Kidney (tissue), 14 donors: ENCODE measurements around the gene PXYLP1. TPM values are rescaled to one million over a fixed set of nuclear protein-coding genes. Genes with fewer than 3 reads are reported as not detected.
A peak's percentile ranks its signal among the peaks of the same experiment; 100 is the strongest.

Experiments used
- DNase-seq, 5 donors: peaks; one replicate each; pipeline ENCODE4 v3.0.0-alpha.2; 2013 to 2020
- FAIRE-seq: peaks from 2 replicates; lab custom pipeline; 2012; peaks lifted over from hg19 to GRCh38; lab: Jason Lieb, UNC
- H3K27ac ChIP-seq, 2 donors: one replicate each; pipeline ENCODE4 v1.7.0; 2013; ENCODE audit warnings: low read depth in 2 of 2, low read length in 2 of 2, inconsistent platforms in 1 of 2
- H3K27me3 ChIP-seq: one replicate; pipeline ENCODE4 v1.7.1; 2013; ENCODE audit warnings: low read length, inconsistent platforms; ENCODE audit not compliant: control insufficient read depth, insufficient read depth
- H3K36me3 ChIP-seq, 3 donors: one replicate each; pipeline versions ENCODE4 v1.7.0 to v1.7.1; 2013; ENCODE audit warnings: low read length in 3 of 3, control low read depth in 1 of 3, inconsistent platforms in 1 of 3; ENCODE audit not compliant: insufficient read depth in 3 of 3, control insufficient read depth in 2 of 3
- H3K4me1 ChIP-seq, 3 donors: one replicate each; pipeline versions ENCODE4 v1.7.0 to v1.7.1; 2013; ENCODE audit warnings: low read length in 3 of 3, inconsistent platforms in 1 of 3, low read depth in 1 of 3; ENCODE audit not compliant: control insufficient read depth in 2 of 3, insufficient read depth in 2 of 3
- H3K4me3 ChIP-seq, 3 donors: one replicate each; pipeline versions ENCODE4 v1.7.0 to v1.8.1; 2013; ENCODE audit warnings: low read length in 3 of 3, control low read depth in 1 of 3, inconsistent platforms in 1 of 3
- H3K9ac ChIP-seq, 3 donors: one replicate each; pipeline versions ENCODE4 v1.7.0 to v1.7.1; 2013; ENCODE audit warnings: low read length in 3 of 3, control low read depth in 1 of 3, inconsistent platforms in 1 of 3
- H3K9me3 ChIP-seq, 3 donors: one replicate each; pipeline versions ENCODE4 v1.7.0 to v1.7.1; 2013; ENCODE audit warnings: low read length in 3 of 3, control low read depth in 1 of 3, inconsistent platforms in 1 of 3; ENCODE audit not compliant: control insufficient read depth in 2 of 3, insufficient read depth in 1 of 3
- CTCF ChIP-seq: IDR thresholded peaks from 3 replicates; pipeline ENCODE4 v1.5.1; 2012; ENCODE audit warnings: mild to moderate bottlenecking, moderate library complexity, borderline replicate concordance; ENCODE audit not compliant: insufficient read depth; ENCODE audit errors: extremely low read depth
- intact Hi-C: fragments of 100-400 bp; cut with DNase I; formaldehyde crosslinking; loops from one replicate; pipeline ENCODE4 v1.11.1; 2022
- polyA plus RNA-seq: library from polyadenylated mRNA; stranded (reverse); fragments of 350-450 nt; fragmentation: Illumina TruSeq; extraction: RNeasy Lipid Tissue Mini Kit (QIAGEN cat#74804); gene quantifications from one replicate; pipeline ENCODE4 v1.2.3, GENCODE V29; 2014; ENCODE audit warnings: low read depth, low replicate concordance; ENCODE audit not compliant: insufficient read depth
- total RNA-seq: library from RNA; stranded (reverse); fragmentation: NEBNext Ultra II Directional; extraction: Animal tissue kit (Norgen Biotek cat#: 25700); gene quantifications from one replicate; pipeline ENCODE4 v1.2.1, GENCODE V29; 2021
- donor health status: control.
- donor health status: control.
- donor health status: control.
- donor health status: control.
- donor health status: control.
- donor health status: DM: yes; HTN: yes; CAD: no.
- donor health status: Normal renal cell carcinoma (clear cell type).

PXYLP1 gene
- total and polyA plus RNA-seq, 2 donors from 2014 or later = 5.4 to 11.9 TPM

GRCh38 chr3:141321109-141321497 lies 89.5 kb downstream of the PXYLP1 start:
- intact Hi-C loops = no loop called here
- Histone ChIP-seq H3K27ac (no peak overlapping the region), H3K9me3 (no peaks in the 10 kb centered on the region), H3K9ac (no peak overlapping the region), H3K4me3 (no peak overlapping the region), H3K4me1 (peaks cover 0 to 11% (median 5%) of the 10 kb centered on the region in 3 donors), H3K36me3 (no peaks in the 10 kb centered on the region), H3K27me3 (no peaks in the 10 kb centered on the region)
- FAIRE-seq (no peak), DNase-seq (no peak)
- TF ChIP-seq CTCF = no peak

- TF ChIP-seq CTCF = no peak
- DNase-seq (peak in 1 of 5 donors; percentile 41), FAIRE-seq (peak; percentile 44)
- Histone ChIP-seq H3K4me3 (peak overlapping the region in 2 of 3 donors; percentile 63 to 73), H3K27ac (peak overlapping the region; percentile 59 to 61), H3K36me3 (no peaks in the 10 kb centered on the region), H3K27me3 (no peaks in the 10 kb centered on the region), H3K9ac (peak overlapping the region in 1 of 3 donors; percentile 14), H3K4me1 (peaks cover 2 to 25% (median 9%) of the 10 kb centered on the region in 3 donors), H3K9me3 (no peaks in the 10 kb centered on the region)
- intact Hi-C loops = no loop called here
Observed at GRCh38 chr3:141323936-141324704, 92.5 kb downstream of the PXYLP1 start.

DNA sequence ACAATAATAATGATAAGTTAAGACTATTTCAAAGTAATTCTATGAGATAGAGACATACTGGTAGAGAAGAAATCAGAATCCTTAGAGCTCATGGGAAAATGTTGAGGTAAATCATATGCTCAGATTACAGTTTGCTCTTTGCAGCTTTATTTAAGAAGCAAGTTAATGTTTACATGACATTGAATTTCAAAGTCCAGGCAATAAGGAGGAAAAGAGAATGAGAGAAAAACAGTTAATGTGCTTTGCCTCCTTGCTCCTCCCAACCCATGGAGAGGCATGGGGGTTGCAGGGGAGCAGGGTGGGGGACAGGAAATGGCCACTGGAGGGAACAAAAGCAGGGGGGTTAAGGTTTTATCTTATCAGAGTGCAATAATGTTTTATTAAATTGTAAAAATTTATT lies 94.5 kb downstream of the PXYLP1 start:
- Histone ChIP-seq H3K9ac (peak overlapping the region in 1 of 3 donors; percentile 37), H3K4me1 (peaks cover 2 to 26% (median 9%) of the 10 kb centered on the region in 3 donors), H3K27me3 (no peaks in the 10 kb centered on the region), H3K4me3 (peak overlapping the region in 2 of 3 donors; percentile 63 to 73), H3K27ac (peak overlapping the region in 1 of 2 donors; percentile 45), H3K36me3 (no peaks in the 10 kb centered on the region), H3K9me3 (no peaks in the 10 kb centered on the region)
- FAIRE-seq = peak; percentile 53
- peak in 2 of 5 donors; percentile 50 to 70 for DNase-seq
- TF ChIP-seq CTCF = no peak
- intact Hi-C loops = no loop called here
